GM23338 (cell line): ENCODE measurements around the gene MTIF3. TPM values are rescaled to one million over a fixed set of nuclear protein-coding genes. Genes with fewer than 3 reads are reported as not detected.

ENCODE experiments used
- ATAC-seq: fragments of 200-7000 bp; cut with Tn5 transposase; 3 replicates; pipeline ENCODE4 v1.9.1; 2020
- DNase-seq: peaks from one replicate; pipeline ENCODE4 v3.0.0-alpha.2; 2015; ENCODE audit warnings: low spot score
- H2AFZ ChIP-seq: fragments of 200-600 bp; sonication (generic); 2 replicates; pipeline ENCODE4 v1.8.0; 2016; ENCODE audit warnings: antibody characterized with exemption, mild to moderate bottlenecking, moderate library complexity
- H3F3A ChIP-seq: fragments of 200-600 bp; sonication (generic); replicated peaks from 2 replicates; pipeline ENCODE4 v1.8.0; 2017; ENCODE audit warnings: antibody characterized with exemption, mixed run types, low read depth
- H3K27ac ChIP-seq: fragments of 200-600 bp; sonication (generic); 2 replicates; pipeline ENCODE4 v1.6.1; 2016; ENCODE audit warnings: low read depth
- H3K27me3 ChIP-seq: fragments of 200-600 bp; sonication (generic); 2 replicates; pipeline ENCODE4 v1.8.0; 2016; ENCODE audit warnings: mild to moderate bottlenecking, mixed run types, moderate library complexity; ENCODE audit not compliant: insufficient read depth
- H3K36me3 ChIP-seq: fragments of 200-600 bp; sonication (generic); 2 replicates; pipeline ENCODE4 v1.8.0; 2016; ENCODE audit warnings: mild to moderate bottlenecking; ENCODE audit not compliant: insufficient read depth
- H3K4me1 ChIP-seq: fragments of 200-600 bp; sonication (generic); 2 replicates; pipeline ENCODE4 v1.8.0; 2016; ENCODE audit warnings: mild to moderate bottlenecking, moderate library complexity; ENCODE audit not compliant: insufficient read depth
- H3K4me2 ChIP-seq: fragments of 200-600 bp; sonication (generic); 2 replicates; pipeline ENCODE4 v1.7.1; 2017; ENCODE audit warnings: mixed run types
- H3K4me3 ChIP-seq: fragments of 200-600 bp; sonication (generic); 2 replicates; pipeline ENCODE4 v1.6.1; 2016; ENCODE audit warnings: mixed run types
- H3K79me2 ChIP-seq: fragments of 200-600 bp; sonication (generic); replicated peaks from 2 replicates; pipeline ENCODE4 v1.8.0; 2017; ENCODE audit warnings: mild to moderate bottlenecking; ENCODE audit not compliant: insufficient read depth
- H3K9me2 ChIP-seq: fragments of 200-600 bp; sonication (generic); 2 replicates; pipeline ENCODE4 v1.8.0; 2017; ENCODE audit not compliant: insufficient read depth
- H4K20me1 ChIP-seq: fragments of 200-600 bp; sonication (generic); replicated peaks from 2 replicates; pipeline ENCODE4 v1.8.0; 2017; ENCODE audit warnings: mild to moderate bottlenecking; ENCODE audit not compliant: insufficient read depth
- H3K27ac Mint-ChIP-seq: 2 replicates; pipeline ENCODE4 v1.8.0; 2020; ENCODE audit warnings: inconsistent platforms, mild to moderate bottlenecking, moderate library complexity, mixed read lengths
- H3K27me3 Mint-ChIP-seq: 3 replicates; pipeline ENCODE4 v1.8.0; 2022; ENCODE audit warnings: low read depth, mild to moderate bottlenecking, moderate library complexity, mixed read lengths, inconsistent platforms; ENCODE audit not compliant: insufficient read depth, poor library complexity
- H3K36me3 Mint-ChIP-seq: 3 replicates; pipeline ENCODE4 v1.8.0; 2021; ENCODE audit warnings: low read depth, mild to moderate bottlenecking, inconsistent platforms, moderate library complexity, mixed read lengths
- H3K4me1 Mint-ChIP-seq: 3 replicates; pipeline ENCODE4 v1.8.0; 2020; ENCODE audit warnings: mild to moderate bottlenecking, inconsistent platforms, mixed read lengths
- H3K4me3 Mint-ChIP-seq: 3 replicates; pipeline ENCODE4 v1.8.0; 2021; ENCODE audit warnings: moderate library complexity, mild to moderate bottlenecking, inconsistent platforms, mixed read lengths
- H3K9me3 Mint-ChIP-seq: 3 replicates; pipeline ENCODE4 v1.8.0; 2020; ENCODE audit warnings: moderate library complexity, mild to moderate bottlenecking, inconsistent platforms, mixed read lengths
- CTCF ChIP-seq, 2 experiments: fragments of 200-600 bp in 1 of 2; sonication (generic) in 1 of 2; conservative IDR thresholded peaks; 2 replicates each; pipeline versions ENCODE4 v1.5.1 to v1.6.1; 2016 to 2017; ENCODE audit warnings: antibody characterized with exemption in 2 of 2, low read depth in 2 of 2, mild to moderate bottlenecking in 2 of 2, moderate library complexity in 1 of 2
- ETS1 ChIP-seq: IDR thresholded peaks from 2 replicates; pipeline ENCODE4 v1.6.1; 2016; ENCODE audit warnings: antibody characterized with exemption
- EZH2phosphoT487 ChIP-seq: fragments of 200-600 bp; sonication (generic); IDR thresholded peaks from one replicate; pipeline ENCODE4 v1.8.1; 2018; ENCODE audit warnings: antibody characterized with exemption; ENCODE audit not compliant: unreplicated experiment
- NANOG ChIP-seq: IDR thresholded peaks from 2 replicates; pipeline ENCODE4 v1.6.1; 2016; ENCODE audit warnings: antibody characterized with exemption, borderline replicate concordance
- POLR2AphosphoS5 ChIP-seq: IDR thresholded peaks from 2 replicates; pipeline ENCODE4 v1.6.1; 2016; ENCODE audit warnings: antibody characterized with exemption, low read depth
- REST ChIP-seq: IDR thresholded peaks from one replicate; pipeline ENCODE4 v1.6.1; 2018; ENCODE audit warnings: antibody characterized with exemption; ENCODE audit not compliant: unreplicated experiment
- STAT1 ChIP-seq: IDR thresholded peaks from one replicate; pipeline ENCODE4 v1.6.1; 2016; ENCODE audit warnings: antibody characterized with exemption; ENCODE audit not compliant: unreplicated experiment
- ZNF331 ChIP-seq: fragments of 250-450 bp; sonication (Bioruptor Pico); IDR thresholded peaks from 2 replicates; pipeline ENCODE4 v1.5.0; 2020; ENCODE audit warnings: low read depth, mild to moderate bottlenecking, moderate library complexity
- polyA plus RNA-seq: library from polyadenylated mRNA; unstranded; fragments of >200 nt; fragmentation: Nextera tagmentation; extraction: Ambion mirVana; gene quantifications from 2 replicates; pipeline ENCODE4 v1.2.1, GENCODE V29; 2016
- total RNA-seq: library from RNA; depleted of rRNA; stranded (reverse); fragments of >200 nt; shearing (Covaris generic); gene quantifications from 2 replicates; pipeline ENCODE4 v1.2.3, GENCODE V29; 2014

The MTIF3 gene
- total and polyA plus RNA-seq, 2 experiments from 2014 or later: 33.0 to 152 TPM

GRCh38 chr13:27421101-27421871, 29.1 kb downstream of the MTIF3 start:
- Histone ChIP-seq H3K27me3 (peaks cover 21% of the 10 kb centered on the region), H3K4me2 (no peak overlapping the region), H4K20me1 (no peaks in the 10 kb centered on the region; the same call in 1 of the 2 replicates), H3K79me2 (peaks cover 15% of the 10 kb centered on the region), H3K4me3 (no peak overlapping the region), H3F3A (no peaks in the 10 kb centered on the region), H3K27ac (no peak overlapping the region), H3K36me3 (no peaks in the 10 kb centered on the region), H2AFZ (no peak overlapping the region), H3K9me2 (0 out of 2 replicates have a peak, but pooled peaks cover 3% of the 10 kb centered on the region), H3K4me1 (peaks cover 11% of the 10 kb centered on the region)
- Mint-ChIP-seq H3K4me3 (no peak overlapping the region), H3K36me3 (no peaks in the 10 kb centered on the region), H3K27me3 (peaks cover 9% of the 10 kb centered on the region), H3K9me3 (no peaks in the 10 kb centered on the region), H3K4me1 (peaks cover 12% of the 10 kb centered on the region), H3K27ac (no peak overlapping the region)
- no peak for TF ChIP-seq NANOG
- no peak for TF ChIP-seq ZNF331 (CRISPR knock-in tag)
- no peak for TF ChIP-seq STAT1
- no peak for TF ChIP-seq CTCF (conservative IDR thresholded peaks at IDR 0.05; ENCODE audit: low read depth in 2 of 2)
- no peak for TF ChIP-seq EZH2phosphoT487
- no peak for DNase-seq
- ATAC-seq: no peak

- Histone ChIP-seq H3K4me3 (no peak overlapping the region), H3K79me2 (no peaks in the 10 kb centered on the region), H3K27me3 (peaks cover 21% of the 10 kb centered on the region), H3K9me2 (0 out of 2 replicates have a peak, but pooled peaks cover 3% of the 10 kb centered on the region), H4K20me1 (no peaks in the 10 kb centered on the region), H2AFZ (no peak overlapping the region), H3F3A (no peaks in the 10 kb centered on the region), H3K4me2 (no peak overlapping the region), H3K4me1 (no peaks in the 10 kb centered on the region), H3K36me3 (no peaks in the 10 kb centered on the region), H3K27ac (no peak overlapping the region)
- Mint-ChIP-seq H3K9me3 (no peaks in the 10 kb centered on the region), H3K27ac (no peak overlapping the region), H3K36me3 (no peaks in the 10 kb centered on the region), H3K4me1 (no peaks in the 10 kb centered on the region; the same call in 2 of the 3 replicates), H3K4me3 (no peak overlapping the region), H3K27me3 (peaks cover 8% of the 10 kb centered on the region)
- DNase-seq (no peak), ATAC-seq (no peak)
- TF ChIP-seq REST: no peak
- no peak for TF ChIP-seq EZH2phosphoT487
- no peak for TF ChIP-seq ETS1
- no peak for TF ChIP-seq POLR2AphosphoS5
These were observed 31.0 kb downstream of the MTIF3 start for GRCh38 chr13:27419328-27419727.
